ENCODE results near the gene NR3C1.
"Not testable (repeated sequence)": the region's sequence is repeated elsewhere in the genome, so short reads cannot be mapped to it uniquely, and the experiment has no call there.

Gene NR3C1

DNA sequence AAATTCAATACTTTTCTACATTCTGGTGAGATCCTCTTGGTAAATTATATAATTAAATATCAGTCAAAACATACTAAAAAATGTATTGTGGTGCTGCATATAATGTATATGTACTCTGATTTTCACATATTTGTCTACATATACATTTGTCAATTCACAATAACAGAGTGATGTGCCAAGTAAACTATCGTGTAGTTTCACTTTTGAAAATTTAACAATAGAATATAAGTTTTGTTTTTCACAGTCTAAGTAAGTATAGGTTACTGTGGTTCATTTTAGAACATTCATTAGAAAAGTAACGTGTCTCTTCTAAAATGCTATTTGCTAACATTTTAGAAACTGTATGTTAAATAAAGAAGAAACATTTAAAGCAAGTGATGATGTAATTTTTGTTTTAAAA is 73.6 kb downstream of the NR3C1 start:
- DNase-seq (ENCODE audit: low spot score) = no peak
- TF ChIP-seq, protein P1, sequence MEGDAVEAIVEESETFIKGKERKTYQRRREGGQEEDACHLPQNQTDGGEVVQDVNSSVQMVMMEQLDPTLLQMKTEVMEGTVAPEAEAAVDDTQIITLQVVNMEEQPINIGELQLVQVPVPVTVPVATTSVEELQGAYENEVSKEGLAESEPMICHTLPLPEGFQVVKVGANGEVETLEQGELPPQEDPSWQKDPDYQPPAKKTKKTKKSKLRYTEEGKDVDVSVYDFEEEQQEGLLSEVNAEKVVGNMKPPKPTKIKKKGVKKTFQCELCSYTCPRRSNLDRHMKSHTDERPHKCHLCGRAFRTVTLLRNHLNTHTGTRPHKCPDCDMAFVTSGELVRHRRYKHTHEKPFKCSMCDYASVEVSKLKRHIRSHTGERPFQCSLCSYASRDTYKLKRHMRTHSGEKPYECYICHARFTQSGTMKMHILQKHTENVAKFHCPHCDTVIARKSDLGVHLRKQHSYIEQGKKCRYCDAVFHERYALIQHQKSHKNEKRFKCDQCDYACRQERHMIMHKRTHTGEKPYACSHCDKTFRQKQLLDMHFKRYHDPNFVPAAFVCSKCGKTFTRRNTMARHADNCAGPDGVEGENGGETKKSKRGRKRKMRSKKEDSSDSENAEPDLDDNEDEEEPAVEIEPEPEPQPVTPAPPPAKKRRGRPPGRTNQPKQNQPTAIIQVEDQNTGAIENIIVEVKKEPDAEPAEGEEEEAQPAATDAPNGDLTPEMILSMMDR (IDR thresholded peaks at IDR 0.05; ENCODE audit: extremely low read depth, missing control alignments) = no peak

DNA sequence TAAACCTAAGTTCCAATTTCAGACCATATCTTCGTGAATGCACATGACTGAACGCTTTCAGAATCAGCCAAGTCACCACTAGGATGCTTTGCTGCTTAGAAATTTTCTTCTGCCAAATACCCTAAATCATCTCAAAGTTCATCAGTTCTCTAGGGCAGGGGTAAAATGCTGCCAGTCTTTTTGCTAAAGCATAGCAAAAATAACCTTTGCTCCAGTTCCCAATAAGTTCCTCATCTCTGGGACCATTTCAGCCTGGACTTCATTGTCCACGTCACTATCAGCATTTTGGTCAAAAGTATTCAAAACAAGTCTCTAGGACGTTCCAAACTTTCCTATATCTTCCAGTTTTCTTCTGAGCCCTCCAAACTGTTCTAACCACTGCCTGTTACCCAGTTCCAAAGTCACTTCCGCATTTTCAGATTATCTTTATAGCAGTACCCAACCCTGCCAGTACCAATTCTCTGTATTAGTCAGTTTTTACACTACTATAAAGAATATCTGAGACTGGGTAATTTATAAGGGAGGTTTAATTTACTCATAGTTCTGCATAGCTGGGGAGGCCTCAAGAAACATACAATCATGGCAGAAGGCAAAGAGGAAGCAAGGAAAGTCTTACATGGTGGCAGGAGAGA is 74.8 kb downstream of the NR3C1 start:
- no peak for DNase-seq (ENCODE audit: low spot score)
- TF ChIP-seq, protein P1 (IDR thresholded peaks at IDR 0.05; ENCODE audit: extremely low read depth, missing control alignments) = no peak

DNA sequence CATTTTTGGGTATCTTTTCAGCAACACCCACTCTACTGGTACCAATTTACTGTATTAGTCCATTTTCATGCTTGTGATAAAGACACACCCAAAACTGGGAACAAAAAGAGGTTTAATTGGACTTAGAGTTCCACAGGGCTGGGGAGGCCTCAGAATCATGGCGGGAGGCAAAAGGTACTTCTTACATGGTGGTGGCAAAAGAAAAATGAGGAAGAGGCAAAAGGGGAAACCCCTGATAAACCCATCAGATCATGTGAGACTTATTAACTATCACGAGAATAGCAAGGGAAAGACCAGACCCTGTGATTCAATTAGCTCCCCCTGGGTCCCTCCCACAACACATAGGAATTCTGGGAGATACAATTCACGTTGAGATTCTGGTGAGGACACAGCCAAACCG is 78.4 kb downstream of the NR3C1 start:
- DNase-seq (ENCODE audit: low spot score) = not testable (repeated sequence)

DNA sequence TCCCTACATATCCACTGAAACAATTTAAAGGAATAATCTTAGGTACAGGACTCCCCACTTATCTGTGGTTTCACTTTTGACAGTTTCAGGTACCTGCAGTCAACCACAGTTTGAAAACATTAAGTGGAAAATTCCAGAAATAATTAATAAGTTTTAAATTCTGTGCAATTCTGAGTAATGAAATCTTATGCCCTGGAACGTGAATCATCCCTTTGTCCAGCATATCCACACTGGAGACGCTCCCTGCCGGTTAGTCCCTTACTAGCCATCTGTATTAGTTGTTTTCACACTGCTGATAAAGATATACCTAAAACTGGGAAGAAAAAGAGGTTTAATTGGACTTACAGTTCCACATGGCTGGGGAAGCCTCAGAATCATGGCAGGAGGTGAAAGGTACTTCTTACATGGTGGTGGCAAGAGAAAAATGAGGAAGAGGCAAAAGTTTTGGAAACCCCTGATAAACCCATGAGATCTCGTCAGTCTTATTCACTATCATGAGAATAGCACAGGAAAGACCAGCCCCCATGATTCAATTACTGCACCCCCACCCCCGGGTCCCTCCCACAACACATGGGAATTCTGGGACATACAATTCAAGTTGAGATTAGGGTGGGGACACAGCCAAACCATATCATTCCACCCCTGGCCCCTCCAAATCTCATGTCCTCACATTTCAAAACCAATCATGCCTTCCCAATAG is 80.4 kb downstream of the NR3C1 start:
- DNase-seq (ENCODE audit: low spot score) = not testable (repeated sequence)

DNA sequence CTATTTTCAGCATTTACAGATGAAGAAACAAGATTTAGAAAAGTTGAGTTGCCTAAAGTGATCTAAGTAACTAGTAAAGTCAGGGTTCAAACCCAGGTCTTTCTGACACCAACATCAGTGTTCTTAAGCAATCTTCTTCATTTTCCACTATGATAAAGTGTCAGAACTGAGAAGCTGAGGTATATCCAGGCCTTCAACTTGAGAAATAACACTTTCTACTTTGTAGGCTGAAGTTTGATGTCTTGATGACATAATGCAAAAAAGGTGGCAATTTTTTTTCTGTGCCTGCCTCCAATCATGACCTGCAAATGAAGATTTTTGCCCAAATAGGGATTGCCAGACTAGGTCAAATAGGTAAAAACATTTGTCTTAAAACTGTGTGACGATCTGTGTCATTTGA is 81.3 kb downstream of the NR3C1 start:
- TF ChIP-seq, protein P1 (IDR thresholded peaks at IDR 0.05; ENCODE audit: extremely low read depth, missing control alignments) = no peak
- DNase-seq (ENCODE audit: low spot score) = no peak

DNA sequence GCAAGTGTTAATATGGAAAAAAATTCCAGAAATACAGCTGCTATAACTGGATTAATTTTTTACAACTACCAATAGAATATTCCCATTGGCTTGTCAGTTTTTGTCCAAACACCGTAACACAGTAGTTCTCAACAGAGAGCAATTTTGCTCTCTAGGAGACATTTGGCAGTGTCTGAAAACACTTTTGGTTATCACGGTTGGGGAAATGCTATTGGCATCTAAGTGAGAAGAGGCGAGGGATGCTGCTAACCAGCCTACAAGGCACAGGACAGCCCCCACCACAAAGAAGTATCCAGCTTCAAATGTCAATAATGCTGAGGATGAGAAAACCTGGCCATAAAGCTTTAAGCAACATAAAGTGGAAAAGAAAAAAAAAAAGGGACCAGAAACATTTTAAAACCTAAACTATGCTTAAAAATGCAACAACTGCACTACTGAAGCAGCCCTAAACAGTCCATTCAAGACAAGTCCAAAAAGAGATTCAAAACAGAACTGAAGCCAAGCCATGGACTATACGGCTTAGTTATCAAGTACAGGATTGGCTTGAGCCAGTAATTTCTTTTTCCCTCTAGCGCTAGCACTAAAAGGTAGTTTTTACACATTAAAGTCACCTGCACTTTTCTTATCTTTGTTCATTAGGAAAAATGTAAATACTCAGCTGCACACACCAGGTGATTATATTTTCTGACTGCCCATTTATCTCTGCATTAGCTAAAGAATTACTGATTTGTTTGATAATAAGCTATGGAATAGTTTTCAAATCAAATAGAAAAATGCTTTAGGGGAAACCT is 83.9 kb downstream of the NR3C1 start:
- DNase-seq (ENCODE audit: low spot score) = no peak
- TF ChIP-seq, protein P1 (IDR thresholded peaks at IDR 0.05; ENCODE audit: extremely low read depth, missing control alignments) = no peak

DNA sequence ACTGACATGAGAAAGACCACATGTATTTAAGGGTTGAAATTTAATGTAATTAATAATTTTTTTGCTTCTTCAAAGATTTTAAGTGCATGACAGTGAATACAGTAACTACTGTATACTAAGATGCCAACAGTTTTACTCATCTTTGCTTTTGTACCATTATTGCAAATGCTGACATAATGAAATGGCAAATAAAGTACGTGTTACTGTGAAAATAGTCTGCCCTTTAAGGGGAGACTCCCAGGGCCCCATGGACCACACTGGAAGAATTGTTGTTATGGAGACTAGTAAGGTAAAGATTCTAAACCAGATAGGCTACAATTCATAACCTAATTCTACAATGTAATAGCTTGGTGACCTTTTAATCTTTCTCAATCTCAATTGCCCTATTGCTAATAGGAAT is 84.7 kb downstream of the NR3C1 start:
- DNase-seq (ENCODE audit: low spot score) = no peak
- TF ChIP-seq, protein P1 (IDR thresholded peaks at IDR 0.05; ENCODE audit: extremely low read depth, missing control alignments) = no peak

DNA sequence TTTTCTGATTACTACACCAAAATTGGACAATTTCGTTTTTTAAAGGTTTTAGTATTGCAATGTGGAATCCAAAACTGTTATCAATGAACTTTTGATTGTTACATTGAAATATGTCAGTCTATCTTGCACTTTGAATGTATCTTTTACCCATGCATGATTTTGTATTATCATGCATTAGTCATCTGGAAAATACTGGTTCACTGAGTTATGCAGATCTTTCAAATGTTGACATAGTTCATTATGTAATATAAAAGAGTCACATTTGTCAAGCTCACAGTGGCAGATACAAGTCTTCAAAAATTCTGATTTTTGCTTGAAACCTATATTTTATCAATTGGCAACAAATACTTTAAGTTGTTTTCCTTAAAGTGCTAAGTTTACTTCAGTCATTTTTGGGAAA is 85.2 kb downstream of the NR3C1 start:
- TF ChIP-seq, protein P1 (IDR thresholded peaks at IDR 0.05; ENCODE audit: extremely low read depth, missing control alignments) = no peak
- DNase-seq (ENCODE audit: low spot score) = no peak
